22Rv1 (cell line): Measurements from ENCODE around the gene HSPA13.

Experiments
- H3K27ac ChIP-seq: fragments of 450-650 bp; 2 replicates; pipeline ENCODE4 v1.5.1; 2017
- ZFX ChIP-seq: fragments of 450-650 bp; IDR thresholded peaks from 2 replicates; pipeline ENCODE4 v1.6.1; 2017; ENCODE audit warnings: antibody characterized with exemption, borderline replicate concordance
- TF ChIP-seq, protein P1 (sequence below): fragments of 450-650 bp; IDR thresholded peaks from 2 replicates; pipeline ENCODE4 v1.5.1; 2017; ENCODE audit warnings: mild to moderate bottlenecking

Gene HSPA13

GRCh38 chr21:14388282-14388681 is 5.3 kb upstream of the HSPA13 start:
- TF ChIP-seq, protein P1, sequence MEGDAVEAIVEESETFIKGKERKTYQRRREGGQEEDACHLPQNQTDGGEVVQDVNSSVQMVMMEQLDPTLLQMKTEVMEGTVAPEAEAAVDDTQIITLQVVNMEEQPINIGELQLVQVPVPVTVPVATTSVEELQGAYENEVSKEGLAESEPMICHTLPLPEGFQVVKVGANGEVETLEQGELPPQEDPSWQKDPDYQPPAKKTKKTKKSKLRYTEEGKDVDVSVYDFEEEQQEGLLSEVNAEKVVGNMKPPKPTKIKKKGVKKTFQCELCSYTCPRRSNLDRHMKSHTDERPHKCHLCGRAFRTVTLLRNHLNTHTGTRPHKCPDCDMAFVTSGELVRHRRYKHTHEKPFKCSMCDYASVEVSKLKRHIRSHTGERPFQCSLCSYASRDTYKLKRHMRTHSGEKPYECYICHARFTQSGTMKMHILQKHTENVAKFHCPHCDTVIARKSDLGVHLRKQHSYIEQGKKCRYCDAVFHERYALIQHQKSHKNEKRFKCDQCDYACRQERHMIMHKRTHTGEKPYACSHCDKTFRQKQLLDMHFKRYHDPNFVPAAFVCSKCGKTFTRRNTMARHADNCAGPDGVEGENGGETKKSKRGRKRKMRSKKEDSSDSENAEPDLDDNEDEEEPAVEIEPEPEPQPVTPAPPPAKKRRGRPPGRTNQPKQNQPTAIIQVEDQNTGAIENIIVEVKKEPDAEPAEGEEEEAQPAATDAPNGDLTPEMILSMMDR = no peak
- TF ChIP-seq ZFX = no peak
- no peak overlapping the region for H3K27ac ChIP-seq

DNA sequence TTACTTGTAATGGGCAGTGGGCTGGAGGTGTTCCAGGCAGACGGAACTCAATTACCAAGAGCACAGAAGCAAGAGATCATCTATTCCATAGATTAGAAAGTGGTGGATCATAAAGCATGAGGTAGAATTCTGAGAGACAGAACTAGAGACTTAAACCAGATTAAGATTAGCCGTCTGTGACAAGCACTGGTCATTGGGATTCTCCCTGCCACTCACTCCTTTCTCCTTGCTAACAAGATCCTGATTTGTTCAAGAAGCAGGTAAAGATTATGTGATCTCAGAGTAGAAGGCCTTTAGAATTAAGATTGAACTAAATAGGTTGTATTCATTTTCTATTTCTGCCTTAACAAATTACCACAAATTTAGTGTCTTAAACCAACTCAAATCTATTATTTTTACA is 1.5 kb upstream of the HSPA13 start:
- TF ChIP-seq, protein P1 = no peak
- no peak for TF ChIP-seq ZFX

DNA sequence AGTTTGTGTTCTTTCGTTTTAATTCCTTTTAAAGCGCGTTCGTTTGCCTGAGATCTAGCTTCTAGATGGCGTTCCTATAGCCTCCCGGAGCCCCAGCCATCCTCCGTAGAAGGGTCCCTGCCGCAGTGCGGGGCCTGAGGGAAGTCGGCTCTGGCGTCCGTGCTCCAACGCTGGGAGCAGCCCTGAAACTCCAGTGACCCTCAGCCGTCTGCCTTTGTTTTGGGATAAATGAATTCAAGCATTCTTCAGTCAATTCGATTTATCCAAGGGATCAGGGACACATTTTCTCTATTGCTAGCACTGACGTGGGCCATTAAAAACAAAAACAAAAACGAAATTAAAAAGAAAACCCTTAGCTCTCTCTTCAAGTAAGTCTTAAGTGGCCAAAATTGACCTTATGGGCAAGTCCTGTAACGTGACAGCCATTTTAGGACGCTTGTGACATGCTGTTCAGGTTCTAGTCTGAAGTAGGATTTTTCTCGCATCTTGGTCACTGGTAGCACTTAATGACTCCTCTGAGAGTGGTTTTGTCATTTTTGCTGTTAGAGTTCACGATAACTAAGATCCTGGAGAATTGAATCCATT is 742 bp upstream of the HSPA13 start:
- TF ChIP-seq, protein P1 = no peak
- TF ChIP-seq ZFX = no peak
- peak overlapping the region; percentile 62 for H3K27ac ChIP-seq

More for the DNA sequence above, 1.5 kb upstream of the HSPA13 start:
- H3K27ac ChIP-seq = no peak overlapping the region

DNA sequence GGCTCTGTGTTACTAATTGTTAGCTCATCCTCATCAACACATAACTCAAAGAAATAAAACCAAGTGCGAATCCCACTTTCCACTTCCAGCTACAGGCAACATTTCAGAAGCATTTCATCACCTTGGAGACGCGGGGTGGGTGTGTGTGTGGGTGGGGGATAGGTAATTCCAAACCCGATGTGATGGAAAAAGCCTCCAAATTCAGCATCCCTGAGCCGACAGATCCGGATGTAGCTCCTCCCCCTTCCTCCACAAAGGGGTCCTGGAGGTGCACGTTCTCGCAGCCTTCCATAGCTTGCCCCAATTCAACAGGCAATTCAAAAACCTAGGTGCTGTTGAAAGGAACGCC is 486 bp downstream of the HSPA13 start:
- TF ChIP-seq ZFX = no peak
- TF ChIP-seq, protein P1 = no peak
- peak overlapping the region; percentile 62 for H3K27ac ChIP-seq

GRCh38 chr21:14376854-14377253 is 6.1 kb downstream of the HSPA13 start:
- TF ChIP-seq, protein P1 = peak; percentile 18; the same call in 1 of the 2 replicates
- no peak for TF ChIP-seq ZFX
- no peak overlapping the region for H3K27ac ChIP-seq

DNA sequence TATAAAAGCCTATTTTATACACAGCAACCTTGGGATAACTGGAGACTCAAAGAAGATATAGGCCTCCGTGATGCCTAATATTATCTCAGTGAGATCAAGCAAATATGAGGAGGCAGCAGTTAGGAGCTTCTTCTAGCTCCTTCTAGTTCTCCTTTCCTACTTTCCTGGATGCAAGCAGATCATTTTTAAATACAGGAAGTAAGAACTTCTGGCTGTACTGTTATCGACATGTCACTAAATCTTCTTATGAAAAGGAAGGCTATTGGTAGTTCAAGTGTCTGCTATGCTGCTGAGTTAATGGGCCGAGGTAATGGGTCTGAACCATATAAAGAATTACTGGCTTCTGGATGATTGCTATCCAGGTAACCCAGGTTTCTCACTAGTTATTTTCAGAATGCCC is 15.9 kb downstream of the HSPA13 start:
- no peak for TF ChIP-seq ZFX
- TF ChIP-seq, protein P1 = no peak
- no peak overlapping the region for H3K27ac ChIP-seq

GRCh38 chr21:14361958-14362357 is 21.0 kb downstream of the HSPA13 start:
- no peak overlapping the region for H3K27ac ChIP-seq
- TF ChIP-seq ZFX = no peak
- TF ChIP-seq, protein P1 = no peak
